GM12878 (cell line): ENCODE results near the gene PTPRU. TPM values are rescaled to one million over a fixed set of nuclear protein-coding genes. Genes with fewer than 3 reads are reported as not detected.

ENCODE experiments used
- ATAC-seq: fragments of 200-7000 bp; cut with Tn5 transposase; 3 replicates; pipeline ENCODE4 v1.9.1; 2020; ENCODE audit warnings: mild to moderate bottlenecking, moderate library complexity
- BruUV-seq: library from RNA; stranded (reverse); fragments of 400-500 nt; replicated peaks from 2 replicates; lab custom pipeline; 2021; lab: Mats Ljungman, UMichigan
- CTCF ChIA-PET: fragments of 300-600 bp; sonication (Branson Sonifier 250); formaldehyde crosslinking; extraction: SDS; loops from one replicate; lab custom pipeline; 2021; ENCODE audit warnings: inconsistent platforms; lab: Yijun Ruan, JAX
- POLR2A ChIA-PET: fragments of 350-600 bp; formaldehyde crosslinking; extraction: SDS; loops from one replicate; lab custom pipeline; 2021; ENCODE audit warnings: inconsistent platforms; lab: Charles Lee
- RAD21 ChIA-PET: fragments of 300-600 bp; sonication (Branson Sonifier 250); formaldehyde crosslinking; loops from one replicate; lab custom pipeline; 2023; ENCODE audit warnings: antibody characterized with exemption; ENCODE audit not compliant: unreplicated experiment; lab: Charles Lee
- SMC1A ChIA-PET: fragments of 300-600 bp; sonication (Branson Sonifier 250); formaldehyde crosslinking; loops from one replicate; lab custom pipeline; 2023; ENCODE audit not compliant: unreplicated experiment, uncharacterized antibody; lab: Charles Lee
- DNase-seq: peaks from one replicate; pipeline ENCODE4 v3.0.0-alpha.2; 2011; ENCODE audit warnings: low read depth, low spot score
- FAIRE-seq: peaks from 3 replicates; lab custom pipeline; 2011; peaks lifted over from hg19 to GRCh38; lab: Jason Lieb, UNC
- H2AFZ ChIP-seq: 2 replicates; pipeline ENCODE4 v1.6.0; 2011; ENCODE audit warnings: low read depth, low read length, control low read depth; ENCODE audit not compliant: control insufficient read depth
- H3K27ac ChIP-seq: 2 replicates; pipeline ENCODE4 v1.5.1; 2011; ENCODE audit warnings: control low read depth; ENCODE audit not compliant: control insufficient read depth, insufficient read depth
- H3K27me3 ChIP-seq, 2 experiments: replicated peaks in 1 of 2; 2 replicates each; pipeline versions ENCODE4 v1.6.0 to v1.6.1; 2011; ENCODE audit warnings: low read length in 1 of 2; ENCODE audit not compliant: control insufficient read depth in 2 of 2, insufficient read depth in 2 of 2
- H3K36me3 ChIP-seq, 2 experiments: 2 replicates each; pipeline ENCODE4 v1.5.1; 2011; ENCODE audit warnings: low read length in 1 of 2; ENCODE audit not compliant: control insufficient read depth in 2 of 2, insufficient read depth in 2 of 2
- H3K4me1 ChIP-seq: 2 replicates; pipeline ENCODE4 v1.6.1; 2011; ENCODE audit warnings: mild to moderate bottlenecking, low read length, moderate library complexity, mixed read lengths; ENCODE audit not compliant: control insufficient read depth, insufficient read depth
- H3K4me2 ChIP-seq: 2 replicates; pipeline ENCODE4 v1.6.0; 2011; ENCODE audit warnings: control low read depth; ENCODE audit not compliant: control insufficient read depth, insufficient read depth
- H3K4me3 ChIP-seq: fragments of 200-600 bp; sonication (generic); 2 replicates; pipeline ENCODE4 v1.5.1; 2016
- H3K79me2 ChIP-seq: 2 replicates; pipeline ENCODE4 v1.6.0; 2011; ENCODE audit warnings: low read length; ENCODE audit not compliant: control insufficient read depth, insufficient read depth
- H3K9ac ChIP-seq: 2 replicates; pipeline ENCODE4 v1.8.0; 2011; ENCODE audit warnings: low read length, control low read depth, mixed read lengths; ENCODE audit not compliant: control insufficient read depth, insufficient read depth
- H3K9me3 ChIP-seq: replicated peaks from 3 replicates; pipeline ENCODE4 v1.5.1; 2011; ENCODE audit warnings: mild to moderate bottlenecking, low read length; ENCODE audit not compliant: control insufficient read depth, insufficient read depth
- H4K20me1 ChIP-seq: 2 replicates; pipeline ENCODE4 v1.6.0; 2011; ENCODE audit not compliant: control insufficient read depth, insufficient read depth
- ATF2 ChIP-seq: IDR thresholded peaks from 2 replicates; pipeline ENCODE4 v1.6.1; 2012; ENCODE audit warnings: low read length, inconsistent platforms
- CHD1 ChIP-seq: IDR thresholded peaks from 2 replicates; pipeline ENCODE4 v1.6.1; 2012; ENCODE audit warnings: low read depth, low read length, improper control_type of control experiment
- CREB1 ChIP-seq: IDR thresholded peaks from 2 replicates; pipeline ENCODE4 v1.6.1; 2012; ENCODE audit warnings: low read depth, mild to moderate bottlenecking, inconsistent platforms
- GABPA ChIP-seq: IDR thresholded peaks from 2 replicates; pipeline ENCODE4 v1.6.1; 2014; ENCODE audit warnings: antibody characterized with exemption, low read depth, mild to moderate bottlenecking, inconsistent platforms
- NR2F1 ChIP-seq: fragments of 450-650 bp; conservative IDR thresholded peaks from 2 replicates; pipeline ENCODE4 v1.6.1; 2017; ENCODE audit warnings: mild to moderate bottlenecking
- PML ChIP-seq: IDR thresholded peaks from 2 replicates; pipeline ENCODE4 v1.6.1; 2012; ENCODE audit warnings: low read length, inconsistent platforms
- RELA ChIP-seq: fragments of 450-650 bp; IDR thresholded peaks from 2 replicates; pipeline ENCODE4 v1.8.0; 2014; ENCODE audit warnings: borderline replicate concordance; ENCODE audit not compliant: partially characterized antibody
- SREBF1 ChIP-seq: IDR thresholded peaks from 2 replicates; pipeline ENCODE4 v1.6.1; 2012; ENCODE audit warnings: mild to moderate bottlenecking, low read length
- SREBF2 ChIP-seq: IDR thresholded peaks from 2 replicates; pipeline ENCODE4 v1.6.1; 2012; ENCODE audit warnings: mild to moderate bottlenecking, low read length
- TARDBP ChIP-seq: IDR thresholded peaks from 2 replicates; pipeline ENCODE4 v1.6.1; 2016; ENCODE audit warnings: borderline replicate concordance
- TBL1XR1 ChIP-seq: IDR thresholded peaks from 2 replicates; pipeline ENCODE4 v1.6.1; 2012; ENCODE audit warnings: low read depth, low read length, improper control_type of control experiment
- USF1 ChIP-seq: IDR thresholded peaks from 2 replicates; pipeline ENCODE4 v1.6.1; 2011; ENCODE audit warnings: borderline replicate concordance, low read depth, mild to moderate bottlenecking, moderate library complexity, mixed read lengths, low read length; ENCODE audit not compliant: insufficient read depth; ENCODE audit errors: extremely low read length
- ZBTB33 ChIP-seq: fragments of 450-650 bp; IDR thresholded peaks from 2 replicates; pipeline ENCODE4 v1.6.1; 2017; ENCODE audit warnings: mild to moderate bottlenecking
- ZNF592 ChIP-seq: fragments of 450-650 bp; IDR thresholded peaks from 2 replicates; pipeline ENCODE4 v1.6.1; 2017; ENCODE audit warnings: mild to moderate bottlenecking, moderate library complexity
- ZNF622 ChIP-seq: fragments of 450-650 bp; IDR thresholded peaks from 2 replicates; pipeline ENCODE4 v1.6.1; 2017; ENCODE audit warnings: mild to moderate bottlenecking, inconsistent platforms
- WGBS: methylation state at CpG from one replicate; pipeline ENCODE4 v1.1.6; 2016; ENCODE audit warnings: low lambda C conversion rate; ENCODE audit not compliant: insufficient replicate concordance, insufficient coverage; ENCODE audit errors: missing lambda C conversion rate; 5-methylcytosine and 5-hydroxymethylcytosine counted together
- in situ Hi-C: fragments of 300-500 bp; cut with MboI; formaldehyde crosslinking; loops from 9 replicates; pipeline ENCODE4 v1.14.3; 2018; ENCODE audit warnings: mixed read lengths
- intact Hi-C: fragments of 100-400 bp; cut with micrococcal nuclease; formaldehyde crosslinking; loops from one replicate; pipeline ENCODE4 v1.14.2; 2022; ENCODE audit not compliant: unreplicated experiment
- polyA plus RNA-seq, 11 experiments: library from polyadenylated mRNA; depleted of rRNA in 4 of 11; unstranded in 6 of 11; stranded (reverse) in 5 of 11; fragments of >200 nt; fragmentation: Nextera tagmentation in 4 of 11; fragmentation: Illumina TruSeq in 1 of 11; extraction: Ambion mirVana in 4 of 11; extraction: Trizol in 1 of 11; gene quantifications; 1 replicate in 1 of 11; 2 replicates in 10 of 11; pipeline versions ENCODE4 v1.2.1 to v1.2.3, GENCODE V29; 2011 to 2016; ENCODE audit warnings: inconsistent platforms in 2 of 11, missing spikeins in 2 of 11, low read depth in 1 of 11
- total RNA-seq, 4 experiments: library from RNA; depleted of rRNA in 3 of 4; stranded (reverse); fragments of >200 nt in 3 of 4; fragmentation: Illumina TruSeq in 1 of 4; extraction: Trizol in 1 of 4; gene quantifications; 2 replicates each; pipeline versions ENCODE4 v1.2.1 to v1.2.3, GENCODE V29; 2013 to 2021

Gene PTPRU
- total and polyA plus RNA-seq, 10 of the 15 experiments (the other 5 are each of a cell fraction or from before 2014, with no cell fraction given) = 0.04 to 2.5 (median 0.73) TPM

- FAIRE-seq (no peak), DNase-seq (no peak), ATAC-seq (no peak)
- no peak overlapping the region for H3K9ac ChIP-seq
- no peaks in the 10 kb centered on the region for H3K9me3 ChIP-seq
- in situ Hi-C loops = no loop called here
- H2AFZ ChIP-seq = no peak overlapping the region
- ChIA-PET CTCF (no interaction called here), SMC1A (no interaction called here), POLR2A (no interaction called here), RAD21 (no interaction called here)
- H3K4me2 ChIP-seq = no peak overlapping the region
- no TSS peak for BruUV-seq
- H4K20me1 ChIP-seq = no peaks in the 10 kb centered on the region
- H3K27ac ChIP-seq = no peak overlapping the region
- H3K4me1 ChIP-seq = no peaks in the 10 kb centered on the region
- TF ChIP-seq TARDBP = no peak
- TF ChIP-seq ZBTB33 = no peak
- TF ChIP-seq TBL1XR1 = no peak
- TF ChIP-seq GABPA = no peak
- TF ChIP-seq CREB1 = no peak
- TF ChIP-seq ZNF592 = no peak
- no peak for TF ChIP-seq SREBF1
- no peak for TF ChIP-seq RELA
- no peak for TF ChIP-seq ZNF622
- no peak for TF ChIP-seq PML
- no peak for TF ChIP-seq USF1
- TF ChIP-seq ATF2 = no peak
- TF ChIP-seq SREBF2 = no peak
- TF ChIP-seq CHD1 = no peak
- no peak for TF ChIP-seq NR2F1
- no peaks in the 10 kb centered on the region for H3K79me2 ChIP-seq
- WGBS = 13% methylated on average over 8 of the region's 8 CpGs
- H3K36me3 ChIP-seq = no peaks in the 10 kb centered on the region
- H3K4me3 ChIP-seq = no peak overlapping the region
- H3K27me3 ChIP-seq = no peaks in the 10 kb centered on the region
- intact Hi-C loops = no loop called here
These were observed 67.8 kb downstream of the PTPRU start for GRCh38 chr1:29304025-29304684.
